Ishikawa (cell line): Measurements from ENCODE around the gene RANGAP1.

Experiments
- CEBPB ChIP-seq: IDR thresholded peaks from 2 replicates; pipeline ENCODE4 v1.6.1; 2012
- CREB1 ChIP-seq: IDR thresholded peaks from 2 replicates; pipeline ENCODE4 v1.6.1; 2012; ENCODE audit warnings: low read depth
- EGR1 ChIP-seq: IDR thresholded peaks from 2 replicates; pipeline ENCODE4 v1.6.1; 2012
- EP300 ChIP-seq: IDR thresholded peaks from 2 replicates; pipeline ENCODE4 v1.6.1; 2012; ENCODE audit warnings: borderline replicate concordance
- FOXM1 ChIP-seq: IDR thresholded peaks from 2 replicates; pipeline ENCODE4 v1.6.1; 2012; ENCODE audit warnings: low read depth, borderline replicate concordance
- MAX ChIP-seq: IDR thresholded peaks from 2 replicates; pipeline ENCODE4 v1.6.1; 2012
- NFIC ChIP-seq: IDR thresholded peaks from 2 replicates; pipeline ENCODE4 v1.6.1; 2012
- RAD21 ChIP-seq: IDR thresholded peaks from 2 replicates; pipeline ENCODE4 v1.6.1; 2012; ENCODE audit warnings: low read depth
- REST ChIP-seq: IDR thresholded peaks from 2 replicates; pipeline ENCODE4 v1.6.1; 2012; ENCODE audit warnings: low read depth, mild to moderate bottlenecking
- TAF1 ChIP-seq: IDR thresholded peaks from 2 replicates; pipeline ENCODE4 v1.6.1; 2012; ENCODE audit warnings: low read depth, mild to moderate bottlenecking
- TCF12 ChIP-seq: IDR thresholded peaks from 2 replicates; pipeline ENCODE4 v1.6.1; 2012; ENCODE audit warnings: low read depth
- TEAD4 ChIP-seq: IDR thresholded peaks from 2 replicates; pipeline ENCODE4 v1.6.1; 2012
- USF1 ChIP-seq: IDR thresholded peaks from 2 replicates; pipeline ENCODE4 v1.6.1; 2012
- YY1 ChIP-seq: IDR thresholded peaks from 2 replicates; pipeline ENCODE4 v1.6.1; 2012; ENCODE audit warnings: low read depth
- ZBTB7A ChIP-seq: IDR thresholded peaks from 2 replicates; pipeline ENCODE4 v1.6.1; 2012; ENCODE audit warnings: low read depth

The RANGAP1 gene

GRCh38 chr22:41263704-41264103 lies 22.3 kb downstream of the RANGAP1 start:
- no peak for TF ChIP-seq CEBPB
- no peak for TF ChIP-seq YY1
- no peak for TF ChIP-seq REST
- TF ChIP-seq CREB1, result no peak
- TF ChIP-seq EP300, result no peak
- TF ChIP-seq TEAD4, result no peak

GRCh38 chr22:41262250-41262765 lies 23.7 kb downstream of the RANGAP1 start:
- TF ChIP-seq MAX (0 out of 2 replicates have a peak, but pooled peaks have one; percentile 12), FOXM1 (no peak)

GRCh38 chr22:41261541-41262249 lies 24.3 kb downstream of the RANGAP1 start:
- no peak for TF ChIP-seq EGR1
- TF ChIP-seq NFIC, result peak; percentile 76
- TF ChIP-seq EP300, result peak; percentile 34; the same call in 1 of the 2 replicates
- no peak for TF ChIP-seq MAX
- no peak for TF ChIP-seq FOXM1
- TF ChIP-seq ZBTB7A, result no peak

GRCh38 chr22:41260871-41261270 lies 25.1 kb downstream of the RANGAP1 start:
- TF ChIP-seq CEBPB (no peak), FOXM1 (no peak), USF1 (no peak), ZBTB7A (no peak), YY1 (no peak), CREB1 (no peak), MAX (no peak), TEAD4 (no peak), EP300 (no peak), RAD21 (no peak), TCF12 (no peak)

GRCh38 chr22:41257696-41258095 lies 28.3 kb downstream of the RANGAP1 start:
- TF ChIP-seq USF1, result no peak

- no peak for TF ChIP-seq TAF1
- TF ChIP-seq RAD21, result no peak
- no peak for TF ChIP-seq YY1
- TF ChIP-seq ZBTB7A, result no peak
- no peak for TF ChIP-seq MAX
- no peak; the same call in 1 of the 2 replicates for TF ChIP-seq NFIC
- no peak for TF ChIP-seq TCF12
These were observed 29.4 kb downstream of the RANGAP1 start for GRCh38 chr22:41256254-41257253.

GRCh38 chr22:41254230-41254629 lies 31.8 kb downstream of the RANGAP1 start:
- TF ChIP-seq CEBPB (no peak), MAX (no peak), TEAD4 (no peak), NFIC (no peak)

GRCh38 chr22:41252365-41252764 lies 33.6 kb downstream of the RANGAP1 start:
- TF ChIP-seq REST (no peak), CEBPB (no peak), FOXM1 (no peak), TEAD4 (no peak), EP300 (no peak), CREB1 (no peak), USF1 (no peak), MAX (no peak), EGR1 (no peak), TAF1 (no peak)
